Measurements from ENCODE around the gene TFCP2.

GRCh38 chr12:51196547-51196946 lies 23.6 kb upstream of the TFCP2 start:
- TF ChIP-seq CTCF (IDR thresholded peaks at IDR 0.05) (no peak), POLR2A (IDR thresholded peaks at IDR 0.05) (no peak)

All from right lobe of liver (tissue), 4 donors.